Activated CD8-positive, alpha-beta memory T cell treated with anti-CD3 and anti-CD28 coated beads, Interleukin-2, amount 50 U/mL, for 1 hour (primary cell): ENCODE measurements around the gene TBC1D14.

Experiments
- DNase-seq: peaks from one replicate; pipeline ENCODE4 v3.0.0-alpha.2; 2020; ENCODE audit errors: extremely low read depth

TBC1D14 gene

GRCh38 chr4:7042503-7043283 lies 133.1 kb downstream of the TBC1D14 start:
- peak; percentile 70 for DNase-seq

GRCh38 chr4:7043284-7044136 lies 133.9 kb downstream of the TBC1D14 start, which contains the start of gene TADA2B:
Gene TADA2B (plus strand): TSS chr4:7043372. CDS start chr4:7043580, 208 bp downstream.
- DNase-seq = no peak

- no peak for DNase-seq
These were observed 134.7 kb downstream of the TBC1D14 start for GRCh38 chr4:7044137-7044930.

DNA sequence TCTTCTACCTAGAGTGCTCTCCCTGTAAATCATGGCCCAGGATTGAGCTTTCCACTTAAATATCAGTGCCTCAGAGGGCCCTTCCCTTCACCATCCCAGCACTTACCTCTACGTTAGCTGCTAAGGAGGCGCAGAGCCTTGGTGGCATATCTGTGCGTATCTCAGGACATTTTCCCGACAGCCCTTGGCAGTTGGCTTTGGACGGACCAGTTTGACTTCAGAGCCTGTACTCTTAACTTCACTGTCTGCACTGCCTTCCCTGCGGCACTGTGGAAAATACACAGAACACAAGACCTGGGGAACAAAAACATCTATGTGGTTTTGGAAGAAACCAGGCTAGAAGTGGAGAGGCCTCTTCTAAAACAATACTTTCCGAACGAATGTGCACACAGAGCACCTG lies 135.9 kb downstream of the TBC1D14 start:
- DNase-seq = no peak

GRCh38 chr4:7045961-7046921 lies 136.6 kb downstream of the TBC1D14 start:
- no peak for DNase-seq

- no peak for DNase-seq
These were observed 137.3 kb downstream of the TBC1D14 start for GRCh38 chr4:7046971-7047370.

GRCh38 chr4:7048642-7049041 lies 139.0 kb downstream of the TBC1D14 start:
- DNase-seq = no peak

- no peak for DNase-seq
These were observed 139.7 kb downstream of the TBC1D14 start for GRCh38 chr4:7049295-7049694.

GRCh38 chr4:7049739-7050138 lies 140.1 kb downstream of the TBC1D14 start:
- DNase-seq = no peak

DNA sequence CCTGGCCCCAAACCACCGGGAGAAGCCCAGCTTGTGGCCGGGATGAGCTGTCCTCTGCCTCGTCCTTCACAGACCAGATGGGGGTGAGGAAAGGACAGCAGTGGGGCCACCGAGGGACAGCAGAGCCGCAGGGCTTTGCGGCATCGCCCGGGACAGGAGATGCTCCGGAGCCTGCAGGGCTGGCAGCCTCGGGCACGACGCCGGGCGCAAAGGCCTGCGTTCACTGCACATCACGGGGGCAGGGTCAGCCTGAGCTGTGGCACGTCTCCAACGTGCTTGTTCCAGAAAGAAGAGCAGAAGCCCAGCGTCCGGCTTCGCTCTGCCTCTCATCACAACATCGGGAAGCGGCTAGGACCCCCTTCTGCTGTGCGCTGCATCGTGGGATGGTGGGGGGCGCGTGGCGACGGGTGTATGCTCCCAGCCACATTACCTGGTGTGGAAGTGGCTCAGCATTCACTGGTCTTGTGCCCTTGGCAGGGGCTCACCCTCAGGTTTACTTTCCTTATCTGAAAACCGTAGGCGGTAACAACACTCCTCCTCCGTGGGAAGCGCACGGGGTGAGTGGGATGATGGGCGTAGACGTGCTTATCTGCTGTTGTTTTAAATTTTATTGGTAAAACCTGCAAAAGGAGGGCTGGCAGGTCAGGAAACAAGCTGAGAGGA lies 141.0 kb downstream of the TBC1D14 start:
- DNase-seq = no peak

- no peak for DNase-seq
These were observed 141.5 kb downstream of the TBC1D14 start for GRCh38 chr4:7051144-7051495.

DNA sequence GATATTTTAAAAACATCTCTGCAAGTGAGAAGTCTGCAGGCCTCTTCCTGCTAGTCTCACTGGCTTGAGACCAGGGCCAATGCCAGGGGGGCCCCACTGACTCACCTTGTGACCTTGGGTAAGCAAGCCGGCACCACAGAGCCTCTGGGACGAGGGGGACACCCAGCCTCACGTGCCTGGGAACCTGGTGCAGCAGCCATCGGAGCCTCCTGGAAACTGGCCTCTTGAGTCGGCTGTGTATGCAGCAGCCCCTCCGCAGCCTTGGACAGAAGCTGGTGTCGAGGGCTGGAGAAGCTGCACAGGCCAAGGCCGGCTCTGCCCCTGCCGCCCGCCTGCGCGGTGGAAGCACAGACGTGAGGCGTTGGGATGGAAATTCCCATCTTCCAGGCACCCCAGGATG lies 142.3 kb downstream of the TBC1D14 start:
- DNase-seq = no peak

DNA sequence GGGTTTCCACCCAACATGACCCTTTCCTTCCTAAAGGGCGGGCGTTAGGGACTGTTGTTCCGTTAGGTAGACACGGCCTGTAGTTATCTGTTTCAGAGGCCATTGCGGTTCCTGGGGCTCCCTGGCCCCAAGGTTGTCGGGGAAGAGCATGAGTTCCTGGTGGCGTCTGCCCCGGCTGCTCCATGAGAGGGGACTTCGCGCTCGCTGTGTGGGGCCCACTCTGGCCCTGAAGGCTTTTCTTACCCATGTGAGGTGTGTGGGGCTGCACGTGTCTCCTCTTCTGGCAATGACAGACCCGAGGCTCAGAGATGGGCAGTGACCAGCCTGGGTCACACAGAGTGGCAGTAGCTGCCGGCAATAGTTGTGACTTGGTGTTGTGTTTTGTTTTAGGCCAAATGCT lies 142.7 kb downstream of the TBC1D14 start:
- no peak for DNase-seq

GRCh38 chr4:7052923-7053715 lies 143.5 kb downstream of the TBC1D14 start:
- no peak for DNase-seq

DNA sequence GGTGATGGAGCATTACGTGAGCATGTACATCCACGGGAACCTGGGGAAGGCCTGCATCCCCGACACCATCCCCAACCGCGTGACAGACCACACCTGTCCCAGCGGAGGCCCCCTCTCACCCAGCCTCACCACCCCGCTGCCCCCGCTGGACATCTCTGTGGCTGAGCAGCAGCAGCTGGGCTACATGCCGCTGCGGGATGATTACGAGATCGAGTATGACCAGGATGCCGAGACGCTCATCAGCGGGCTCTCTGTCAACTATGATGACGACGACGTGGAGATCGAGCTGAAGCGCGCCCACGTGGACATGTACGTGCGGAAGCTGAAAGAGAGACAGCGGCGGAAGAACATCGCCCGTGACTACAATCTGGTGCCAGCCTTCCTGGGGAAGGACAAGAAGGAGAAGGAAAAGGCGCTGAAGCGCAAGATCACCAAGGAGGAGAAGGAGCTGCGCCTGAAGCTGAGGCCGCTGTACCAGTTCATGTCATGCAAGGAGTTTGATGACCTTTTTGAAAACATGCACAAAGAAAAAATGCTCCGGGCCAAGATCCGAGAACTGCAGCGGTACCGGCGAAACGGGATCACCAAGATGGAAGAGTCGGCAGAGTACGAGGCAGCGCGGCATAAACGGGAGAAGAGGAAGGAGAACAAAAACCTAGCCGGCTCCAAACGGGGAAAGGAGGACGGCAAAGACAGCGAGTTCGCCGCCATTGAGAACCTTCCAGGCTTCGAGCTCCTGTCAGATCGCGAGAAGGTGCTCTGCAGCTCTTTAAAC lies 144.7 kb downstream of the TBC1D14 start:
- no peak for DNase-seq

DNA sequence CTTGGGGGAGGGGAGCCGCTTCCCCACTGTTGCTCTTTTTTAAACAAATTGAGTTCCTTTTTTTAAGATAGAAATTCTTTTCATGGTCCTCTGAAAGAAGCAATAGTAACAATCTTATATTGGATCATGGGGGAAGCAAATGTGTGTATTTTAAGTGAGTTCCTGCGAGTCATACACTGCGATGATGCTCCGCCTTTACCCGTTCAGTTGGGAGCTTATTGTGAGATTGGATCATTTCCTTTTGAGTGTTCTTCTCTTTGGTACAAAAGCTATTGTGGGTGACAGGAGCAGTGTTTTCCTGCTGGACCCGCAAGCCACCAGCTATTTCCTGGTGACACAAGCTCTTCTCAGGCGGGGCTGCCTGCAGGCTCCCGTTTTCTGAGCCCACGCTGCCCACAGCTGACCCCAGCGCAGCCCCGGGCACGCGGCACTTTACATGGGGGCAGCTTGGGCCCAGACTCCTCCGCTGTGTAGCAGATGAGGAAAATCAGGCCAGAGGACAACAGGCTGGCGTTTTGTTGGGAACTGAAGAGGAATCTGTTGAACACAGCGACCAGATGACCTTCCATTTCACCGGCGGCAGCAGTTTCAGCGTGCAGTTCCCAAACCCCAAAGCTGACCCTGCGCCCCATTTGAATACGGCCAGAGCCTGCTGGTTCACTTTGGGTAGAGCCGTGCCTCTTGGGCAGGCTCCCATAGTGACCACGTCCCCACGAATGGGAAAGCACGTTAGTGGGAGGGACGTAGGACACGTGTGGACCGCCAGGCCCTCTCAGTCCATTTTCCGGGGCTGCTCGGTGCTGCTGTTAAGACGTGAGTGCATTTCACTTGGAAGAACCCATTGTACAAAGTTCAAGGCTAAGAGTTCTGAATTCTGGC lies 145.7 kb downstream of the TBC1D14 start:
- DNase-seq = no peak

- DNase-seq = no peak
These were observed 146.3 kb downstream of the TBC1D14 start for GRCh38 chr4:7055990-7056325.

DNA sequence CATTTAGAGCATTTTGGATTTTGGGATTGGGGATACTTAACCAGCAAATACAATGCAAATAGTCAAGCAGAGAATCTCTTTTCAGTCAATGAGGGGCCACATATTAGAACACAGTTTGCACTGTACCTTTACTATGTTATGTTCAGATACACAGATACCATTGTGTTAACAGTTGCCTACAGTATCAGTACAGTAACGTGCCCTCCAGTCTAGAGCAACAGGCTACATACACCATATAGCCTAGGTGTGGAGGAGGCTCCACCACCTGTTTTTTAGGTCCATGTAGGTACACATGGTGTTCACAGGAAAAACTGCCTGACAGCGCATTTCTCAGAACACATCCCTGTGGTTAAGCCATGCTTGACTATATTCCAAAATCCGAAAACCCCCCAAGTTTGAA lies 149.2 kb downstream of the TBC1D14 start:
- DNase-seq = no peak
